Measurements from ENCODE around the gene BCKDHB.
"Not testable (repeated sequence)": the region's sequence is repeated elsewhere in the genome, so short reads cannot be mapped to it uniquely, and the experiment has no call there.

Gene BCKDHB

DNA sequence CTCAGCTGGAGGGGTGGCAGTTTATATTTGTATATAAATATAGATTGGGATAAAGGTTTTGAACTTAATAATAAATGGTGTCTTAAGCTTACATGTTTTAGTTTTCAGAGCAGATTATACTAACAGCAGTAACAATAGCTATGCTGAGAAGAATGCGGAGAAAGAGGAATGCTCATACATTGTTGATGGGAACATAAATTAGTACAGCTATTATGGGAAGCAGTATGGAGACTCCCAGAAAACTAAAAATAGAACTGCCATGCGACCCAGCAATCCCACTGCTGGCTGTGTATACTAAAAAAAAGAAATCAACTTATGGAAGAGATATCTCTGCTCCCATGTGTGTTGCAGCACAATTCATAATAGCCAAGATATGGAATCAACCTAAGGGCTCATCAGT is 127.9 kb downstream of the BCKDHB start:
- Histone ChIP-seq H3K27ac (ENCODE audit: low read depth, low read length) (no peak overlapping the region), H3K4me2 (ENCODE audit: low read length) (no peak overlapping the region), H3K79me2 (ENCODE audit: control insufficient read depth, low read length) (no peaks in the 10 kb centered on the region), H3K4me1 (ENCODE audit: control insufficient read depth, low read length) (no peaks in the 10 kb centered on the region), H3K9me3 (ENCODE audit: control insufficient read depth, insufficient read depth, low read length) (no peaks in the 10 kb centered on the region), H3K4me3 (ENCODE audit: low read length) (no peak overlapping the region), H4K20me1 (ENCODE audit: control insufficient read depth, insufficient read depth, low read depth, low read length) (no peaks in the 10 kb centered on the region), H3F3A (ENCODE audit: control insufficient read depth, insufficient read depth) (no peaks in the 10 kb centered on the region), H3K36me3 (ENCODE audit: control insufficient read depth, low read length) (no peaks in the 10 kb centered on the region), H3K9me2 (replicated peaks; ENCODE audit: control insufficient read depth, low read length) (no peaks in the 10 kb centered on the region), H3K27me3 (ENCODE audit: control insufficient read depth, low read length) (no peaks in the 10 kb centered on the region)
- TF ChIP-seq, protein P1, sequence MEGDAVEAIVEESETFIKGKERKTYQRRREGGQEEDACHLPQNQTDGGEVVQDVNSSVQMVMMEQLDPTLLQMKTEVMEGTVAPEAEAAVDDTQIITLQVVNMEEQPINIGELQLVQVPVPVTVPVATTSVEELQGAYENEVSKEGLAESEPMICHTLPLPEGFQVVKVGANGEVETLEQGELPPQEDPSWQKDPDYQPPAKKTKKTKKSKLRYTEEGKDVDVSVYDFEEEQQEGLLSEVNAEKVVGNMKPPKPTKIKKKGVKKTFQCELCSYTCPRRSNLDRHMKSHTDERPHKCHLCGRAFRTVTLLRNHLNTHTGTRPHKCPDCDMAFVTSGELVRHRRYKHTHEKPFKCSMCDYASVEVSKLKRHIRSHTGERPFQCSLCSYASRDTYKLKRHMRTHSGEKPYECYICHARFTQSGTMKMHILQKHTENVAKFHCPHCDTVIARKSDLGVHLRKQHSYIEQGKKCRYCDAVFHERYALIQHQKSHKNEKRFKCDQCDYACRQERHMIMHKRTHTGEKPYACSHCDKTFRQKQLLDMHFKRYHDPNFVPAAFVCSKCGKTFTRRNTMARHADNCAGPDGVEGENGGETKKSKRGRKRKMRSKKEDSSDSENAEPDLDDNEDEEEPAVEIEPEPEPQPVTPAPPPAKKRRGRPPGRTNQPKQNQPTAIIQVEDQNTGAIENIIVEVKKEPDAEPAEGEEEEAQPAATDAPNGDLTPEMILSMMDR (IDR thresholded peaks at IDR 0.05; ENCODE audit: low read depth, low read length, poor library complexity, severe bottlenecking): no peak
- TF ChIP-seq EZH2phosphoT487 (IDR thresholded peaks at IDR 0.05; ENCODE audit: borderline replicate concordance, low read length): no peak

DNA sequence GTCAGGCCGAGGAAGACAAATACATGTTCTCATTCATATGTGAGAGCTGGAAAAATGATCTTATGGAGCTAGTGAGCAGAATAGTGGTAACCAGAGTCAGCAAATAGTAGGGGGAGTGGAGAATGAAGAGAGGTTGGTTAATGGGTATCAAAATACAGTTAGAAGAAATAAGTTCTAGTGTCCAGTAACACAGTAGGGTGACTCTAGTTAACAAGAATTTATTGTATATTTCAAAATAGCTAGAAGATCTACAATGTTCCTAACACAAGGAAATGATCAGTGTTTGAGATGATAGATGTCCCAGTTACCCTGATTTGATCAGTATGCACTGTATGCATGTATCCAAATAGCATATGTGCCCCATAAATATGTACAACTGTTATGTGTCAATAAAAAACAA is 128.4 kb downstream of the BCKDHB start:
- Histone ChIP-seq H4K20me1 (ENCODE audit: control insufficient read depth, insufficient read depth, low read depth, low read length) (no peaks in the 10 kb centered on the region), H3K36me3 (ENCODE audit: control insufficient read depth, low read length) (no peaks in the 10 kb centered on the region), H3K9me2 (replicated peaks; ENCODE audit: control insufficient read depth, low read length) (no peaks in the 10 kb centered on the region), H3K27me3 (ENCODE audit: control insufficient read depth, low read length) (no peaks in the 10 kb centered on the region), H3F3A (ENCODE audit: control insufficient read depth, insufficient read depth) (no peaks in the 10 kb centered on the region), H3K4me3 (ENCODE audit: low read length) (no peak overlapping the region), H3K79me2 (ENCODE audit: control insufficient read depth, low read length) (no peaks in the 10 kb centered on the region), H3K4me1 (ENCODE audit: control insufficient read depth, low read length) (no peaks in the 10 kb centered on the region), H3K27ac (ENCODE audit: low read depth, low read length) (no peak overlapping the region), H3K4me2 (ENCODE audit: low read length) (no peak overlapping the region), H3K9me3 (ENCODE audit: control insufficient read depth, insufficient read depth, low read length) (no peaks in the 10 kb centered on the region)
- no peak for TF ChIP-seq EZH2phosphoT487 (IDR thresholded peaks at IDR 0.05; ENCODE audit: borderline replicate concordance, low read length)
- TF ChIP-seq, protein P1 (IDR thresholded peaks at IDR 0.05; ENCODE audit: low read depth, low read length, poor library complexity, severe bottlenecking): no peak

DNA sequence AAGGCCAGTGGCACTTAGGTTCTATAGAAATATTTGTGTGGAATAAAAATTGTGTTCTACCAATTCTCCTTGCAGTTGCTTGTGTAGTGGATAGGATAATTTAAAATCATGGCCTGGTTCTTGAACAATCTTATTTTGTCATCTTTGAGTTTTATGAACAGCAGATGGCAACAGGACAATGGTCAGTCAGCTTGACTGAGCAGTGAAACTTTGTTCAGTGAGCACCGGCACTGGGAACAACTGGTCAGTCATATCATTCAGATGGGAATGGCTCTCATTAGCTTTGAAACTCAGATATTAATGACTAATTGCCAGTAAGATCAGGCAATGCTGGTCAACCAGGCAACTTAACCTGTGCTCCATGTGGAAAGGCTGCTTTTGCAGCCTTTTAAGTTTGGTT is 129.2 kb downstream of the BCKDHB start:
- no peaks in the 10 kb centered on the region for H3K36me3 ChIP-seq (ENCODE audit: control insufficient read depth, low read length)
- H3K4me3 ChIP-seq (ENCODE audit: low read length): no peak overlapping the region
- no peaks in the 10 kb centered on the region for H3K79me2 ChIP-seq (ENCODE audit: control insufficient read depth, low read length)
- no peaks in the 10 kb centered on the region for H3F3A ChIP-seq (ENCODE audit: control insufficient read depth, insufficient read depth)
- H3K9me2 ChIP-seq (replicated peaks; ENCODE audit: control insufficient read depth, low read length): no peaks in the 10 kb centered on the region
- no peak overlapping the region for H3K27ac ChIP-seq (ENCODE audit: low read depth, low read length)
- no peaks in the 10 kb centered on the region for H3K9me3 ChIP-seq (ENCODE audit: control insufficient read depth, insufficient read depth, low read length)
- no peak overlapping the region for H3K4me2 ChIP-seq (ENCODE audit: low read length)
- TF ChIP-seq EZH2phosphoT487 (IDR thresholded peaks at IDR 0.05; ENCODE audit: borderline replicate concordance, low read length): no peak
- TF ChIP-seq, protein P1 (IDR thresholded peaks at IDR 0.05; ENCODE audit: low read depth, low read length, poor library complexity, severe bottlenecking): no peak
- H3K4me1 ChIP-seq (ENCODE audit: control insufficient read depth, low read length): no peaks in the 10 kb centered on the region
- H4K20me1 ChIP-seq (ENCODE audit: control insufficient read depth, insufficient read depth, low read depth, low read length): no peaks in the 10 kb centered on the region
- H3K27me3 ChIP-seq (ENCODE audit: control insufficient read depth, low read length): no peaks in the 10 kb centered on the region

DNA sequence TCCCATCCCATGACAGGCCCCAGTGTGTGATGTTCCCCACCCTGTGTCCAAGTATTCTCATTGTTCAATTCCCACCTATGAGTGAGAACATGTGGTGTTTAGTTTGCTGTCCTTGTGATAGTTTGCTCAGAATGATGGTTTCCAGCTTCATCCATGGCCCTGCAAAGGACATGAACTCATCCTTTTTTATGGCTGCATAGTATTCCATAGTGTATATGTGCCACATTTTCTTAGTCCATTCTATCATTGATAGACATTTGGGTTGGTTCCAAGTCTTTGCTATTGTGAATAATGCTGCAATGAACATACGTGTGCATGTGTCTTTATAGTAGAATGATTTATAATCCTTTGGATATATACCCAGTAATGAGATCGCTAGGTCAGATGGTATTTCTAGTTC is 132.3 kb downstream of the BCKDHB start:
- not testable (repeated sequence) for H3K9me3 ChIP-seq (ENCODE audit: control insufficient read depth, insufficient read depth, low read length); H3K4me1 ChIP-seq (ENCODE audit: control insufficient read depth, low read length); H3F3A ChIP-seq (ENCODE audit: control insufficient read depth, insufficient read depth); H3K4me2 ChIP-seq (ENCODE audit: low read length); H3K9me2 ChIP-seq (replicated peaks; ENCODE audit: control insufficient read depth, low read length); H3K4me3 ChIP-seq (ENCODE audit: low read length); H3K36me3 ChIP-seq (ENCODE audit: control insufficient read depth, low read length); H4K20me1 ChIP-seq (ENCODE audit: control insufficient read depth, insufficient read depth, low read depth, low read length); H3K27ac ChIP-seq (ENCODE audit: low read depth, low read length); H3K79me2 ChIP-seq (ENCODE audit: control insufficient read depth, low read length); H3K27me3 ChIP-seq (ENCODE audit: control insufficient read depth, low read length)

All from DOHH2 (cell line).